Transverse colon (tissue), 3 donors: ENCODE data around the gene APOLD1.

Source experiments
- EP300 ChIP-seq: sonication (generic); formaldehyde crosslinking; IDR thresholded peaks from one replicate; pipeline ENCODE4 v1.6.1; 2017; ENCODE audit warnings: antibody characterized with exemption, low read depth
- POLR2A ChIP-seq: fragments of 450-650 bp; IDR thresholded peaks from one replicate; pipeline ENCODE4 v1.6.1; 2016; ENCODE audit warnings: antibody characterized with exemption, mild to moderate bottlenecking, moderate library complexity
- TF ChIP-seq, protein P1 (sequence below), 5 experiments: fragments of 200-600 bp in 3 of 5; fragments of 450-650 bp in 2 of 5; sonication (generic) in 3 of 5; IDR thresholded peaks; 1 replicate in 2 of 5; 2 replicates in 3 of 5; pipeline ENCODE4 v1.5.1; 2016 to 2017; ENCODE audit warnings: antibody characterized with exemption in 5 of 5, inconsistent platforms in 3 of 5, mild to moderate bottlenecking in 2 of 5, moderate library complexity in 1 of 5

DNA sequence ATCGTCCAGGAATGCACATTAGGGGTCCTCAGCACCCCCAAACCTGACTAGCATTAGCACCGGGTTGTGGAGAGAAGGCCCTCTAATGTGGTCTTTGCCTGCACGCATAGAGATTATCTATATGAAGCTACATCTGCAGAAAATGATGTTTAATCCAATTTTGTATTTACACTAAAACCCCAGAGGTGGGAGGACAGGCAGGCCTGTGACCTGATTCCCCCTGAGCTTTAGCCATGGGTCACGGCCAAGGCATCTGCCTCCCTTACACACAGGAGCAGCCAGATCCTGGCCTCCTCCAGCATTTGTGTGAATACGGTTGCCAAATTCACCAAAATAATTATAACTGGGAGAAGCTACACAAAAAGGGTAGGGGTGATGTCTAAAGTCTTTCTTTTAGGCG lies 7.0 kb downstream of the APOLD1 start:
- TF ChIP-seq, protein P1, sequence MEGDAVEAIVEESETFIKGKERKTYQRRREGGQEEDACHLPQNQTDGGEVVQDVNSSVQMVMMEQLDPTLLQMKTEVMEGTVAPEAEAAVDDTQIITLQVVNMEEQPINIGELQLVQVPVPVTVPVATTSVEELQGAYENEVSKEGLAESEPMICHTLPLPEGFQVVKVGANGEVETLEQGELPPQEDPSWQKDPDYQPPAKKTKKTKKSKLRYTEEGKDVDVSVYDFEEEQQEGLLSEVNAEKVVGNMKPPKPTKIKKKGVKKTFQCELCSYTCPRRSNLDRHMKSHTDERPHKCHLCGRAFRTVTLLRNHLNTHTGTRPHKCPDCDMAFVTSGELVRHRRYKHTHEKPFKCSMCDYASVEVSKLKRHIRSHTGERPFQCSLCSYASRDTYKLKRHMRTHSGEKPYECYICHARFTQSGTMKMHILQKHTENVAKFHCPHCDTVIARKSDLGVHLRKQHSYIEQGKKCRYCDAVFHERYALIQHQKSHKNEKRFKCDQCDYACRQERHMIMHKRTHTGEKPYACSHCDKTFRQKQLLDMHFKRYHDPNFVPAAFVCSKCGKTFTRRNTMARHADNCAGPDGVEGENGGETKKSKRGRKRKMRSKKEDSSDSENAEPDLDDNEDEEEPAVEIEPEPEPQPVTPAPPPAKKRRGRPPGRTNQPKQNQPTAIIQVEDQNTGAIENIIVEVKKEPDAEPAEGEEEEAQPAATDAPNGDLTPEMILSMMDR (IDR thresholded peaks at IDR 0.05): no peak
- TF ChIP-seq EP300 (no peak), POLR2A (no peak)
